ENCODE measurements around the gene GABRR2. TPM values are rescaled to one million over a fixed set of nuclear protein-coding genes. Genes with fewer than 3 reads are reported as not detected.

Gene GABRR2
- total and polyA plus RNA-seq, 8 donors, result 0.67 to 4.8 (median 1.3) TPM

DNA sequence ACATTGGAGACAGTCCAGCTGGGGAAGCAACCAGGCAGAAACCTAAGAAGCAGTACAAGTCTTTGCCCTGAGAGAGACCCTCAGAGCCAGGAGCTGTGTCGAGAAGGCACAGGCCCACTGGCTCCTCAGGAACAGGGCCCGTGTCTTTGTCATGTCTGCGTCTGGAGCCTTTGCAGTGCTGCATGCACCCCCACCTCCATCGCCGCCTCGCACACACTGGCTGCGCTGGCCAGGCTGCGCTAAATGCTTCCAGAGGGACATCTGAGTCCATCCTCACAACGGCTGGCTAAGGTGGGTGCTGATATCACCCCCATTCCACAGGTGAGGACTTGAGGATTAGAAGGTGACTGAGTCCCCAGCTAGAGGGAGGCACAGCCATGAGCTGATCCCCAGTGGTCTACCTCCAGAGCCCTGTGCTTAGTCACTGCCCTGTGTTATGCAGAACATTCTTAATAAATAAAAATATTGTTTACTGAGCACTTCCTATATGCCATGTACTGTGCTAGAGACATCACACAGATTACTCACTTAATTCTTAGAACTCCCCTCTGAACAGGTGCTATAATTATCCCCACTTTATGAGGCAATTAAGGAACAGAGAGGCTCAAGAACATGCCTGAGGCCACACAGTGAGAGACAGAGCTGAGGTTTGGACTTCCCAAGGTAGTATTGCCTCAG is 27.6 kb downstream of the GABRR2 start:
- H3K36me3 ChIP-seq, result no peaks in the 10 kb centered on the region
- ATAC-seq (no peak), DNase-seq (no peak)
- H3K9me3 ChIP-seq, result no peaks in the 10 kb centered on the region
- H3K27ac ChIP-seq, result no peak overlapping the region
- H3K27me3 ChIP-seq, result no peaks in the 10 kb centered on the region
- no peak overlapping the region for H3K4me3 ChIP-seq
- intact Hi-C loops (cut with DNase I), result no loop called here
- no peak for TF ChIP-seq CTCF (IDR thresholded peaks at IDR 0.05)
- no peaks in the 10 kb centered on the region for H3K4me1 ChIP-seq

DNA sequence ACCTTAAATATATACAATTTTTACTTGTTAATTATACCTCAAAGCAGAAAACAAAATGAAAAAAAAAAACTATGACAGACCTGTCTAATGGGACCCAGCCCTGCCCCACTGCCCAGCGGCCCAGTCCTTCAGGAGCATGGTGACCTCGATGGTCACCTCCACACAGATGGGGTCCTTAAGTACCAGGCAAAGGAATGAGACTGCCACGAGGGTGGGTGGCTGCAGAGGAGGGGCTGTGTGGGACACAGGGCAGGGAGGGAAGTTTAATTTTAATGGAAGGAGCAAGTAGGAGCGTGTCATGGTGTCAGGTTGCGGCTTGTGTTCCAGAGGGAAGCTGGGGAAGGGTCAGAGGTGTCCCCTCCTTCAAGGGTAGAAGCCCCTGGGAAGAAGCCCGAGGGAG is 28.6 kb downstream of the GABRR2 start:
- intact Hi-C loops (cut with DNase I), result no loop called here
- no peak overlapping the region for H3K27ac ChIP-seq
- no peak for TF ChIP-seq CTCF (IDR thresholded peaks at IDR 0.05)
- no peaks in the 10 kb centered on the region for H3K27me3 ChIP-seq
- H3K4me3 ChIP-seq, result no peak overlapping the region
- ATAC-seq (no peak), DNase-seq (no peak)
- H3K4me1 ChIP-seq, result no peaks in the 10 kb centered on the region
- H3K9me3 ChIP-seq, result no peaks in the 10 kb centered on the region
- no peaks in the 10 kb centered on the region for H3K36me3 ChIP-seq

GRCh38 chr6:89284963-89285735 is 29.9 kb downstream of the GABRR2 start:
- no peak for TF ChIP-seq CTCF (IDR thresholded peaks at IDR 0.05)
- no peak for ATAC-seq
- H3K4me3 ChIP-seq, result no peak overlapping the region
- H3K27ac ChIP-seq, result no peak overlapping the region
- intact Hi-C loops (cut with DNase I), result no loop called here
- H3K9me3 ChIP-seq, result no peaks in the 10 kb centered on the region
- DNase-seq, result no peak
- H3K4me1 ChIP-seq, result no peaks in the 10 kb centered on the region
- H3K27me3 ChIP-seq, result no peaks in the 10 kb centered on the region
- no peaks in the 10 kb centered on the region for H3K36me3 ChIP-seq

GRCh38 chr6:89284081-89284480 is 31.0 kb downstream of the GABRR2 start:
- Histone ChIP-seq H3K27me3 (no peaks in the 10 kb centered on the region), H3K4me1 (no peaks in the 10 kb centered on the region), H3K4me3 (no peak overlapping the region), H3K9me3 (no peaks in the 10 kb centered on the region), H3K36me3 (no peaks in the 10 kb centered on the region), H3K27ac (no peak overlapping the region)
- intact Hi-C loops (cut with DNase I), result no loop called here
- TF ChIP-seq CTCF (IDR thresholded peaks at IDR 0.05), result no peak
- DNase-seq, result no peak
- no peak for ATAC-seq

GRCh38 chr6:89282749-89283148 is 32.4 kb downstream of the GABRR2 start:
- H3K27me3 ChIP-seq, result no peaks in the 10 kb centered on the region
- ATAC-seq (no peak), DNase-seq (no peak)
- TF ChIP-seq CTCF (IDR thresholded peaks at IDR 0.05), result no peak
- no peak overlapping the region for H3K4me3 ChIP-seq
- intact Hi-C loops (cut with DNase I), result no loop called here
- no peaks in the 10 kb centered on the region for H3K4me1 ChIP-seq
- no peaks in the 10 kb centered on the region for H3K36me3 ChIP-seq
- no peak overlapping the region for H3K27ac ChIP-seq
- no peaks in the 10 kb centered on the region for H3K9me3 ChIP-seq
